ENCODE results near the gene CEP97.
"Not testable (repeated sequence)": the region's sequence is repeated elsewhere in the genome, so short reads cannot be mapped to it uniquely, and the experiment has no call there.

The CEP97 gene

GRCh38 chr3:101735833-101736232, 11.4 kb downstream of the CEP97 start (continued):
- TF ChIP-seq MZF1 (tag by site-specific recombination; IDR thresholded peaks at IDR 0.05; ENCODE audit: borderline replicate concordance) = no peak
- no peak for TF ChIP-seq REPIN1 (tag by site-specific recombination; IDR thresholded peaks at IDR 0.05; ENCODE audit: low read depth)

DNA sequence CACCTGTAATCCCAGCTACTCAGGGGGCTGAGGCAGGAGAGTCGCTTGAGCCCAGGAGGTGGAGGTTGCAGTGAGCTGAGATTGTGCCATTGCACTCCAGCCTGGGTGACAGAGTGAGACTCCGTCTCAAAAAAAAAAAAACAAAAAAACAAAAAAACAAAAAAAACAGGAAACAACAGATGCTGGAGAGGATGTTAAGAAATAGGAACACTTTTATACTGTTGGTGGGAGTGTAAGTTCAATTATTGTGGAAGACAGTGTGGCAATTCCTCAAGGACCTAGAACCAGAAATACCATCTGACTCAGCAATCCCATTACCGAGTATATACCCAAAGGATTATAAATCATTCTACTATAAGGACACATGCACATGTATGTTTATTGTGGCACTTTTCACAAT, 17.5 kb downstream of the CEP97 start:
- H3K27ac ChIP-seq (ENCODE audit: extremely low read depth, low read depth, low read length); H3K9me3 ChIP-seq (ENCODE audit: control insufficient read depth, insufficient read depth, low read depth, low read length); H3K36me3 ChIP-seq (ENCODE audit: control insufficient read depth in 2 of 2, insufficient read depth in 1 of 2, low read length in 2 of 2); H3K4me3 ChIP-seq (ENCODE audit: low read depth, low read length); H3K4me1 ChIP-seq (ENCODE audit: control insufficient read depth, insufficient read depth, low read length); CTCF ChIA-PET; POLR2A ChIA-PET: not testable (repeated sequence)

- CTCF ChIA-PET = no interaction called here
- Histone ChIP-seq H3K9me3 (ENCODE audit: control insufficient read depth, insufficient read depth, low read depth, low read length) (no peaks in the 10 kb centered on the region), H3K4me1 (ENCODE audit: control insufficient read depth, insufficient read depth, low read length) (no peaks in the 10 kb centered on the region), H3K4me3 (ENCODE audit: low read depth, low read length) (no peak overlapping the region), H3K27ac (ENCODE audit: extremely low read depth, low read depth, low read length) (no peak overlapping the region), H3K36me3 (ENCODE audit: control insufficient read depth in 2 of 2, insufficient read depth in 1 of 2, low read length in 2 of 2) (peaks cover 0 to 7% of the 10 kb centered on the region in 2 experiments; a peak in 2 of 3 replicates)
- POLR2A ChIA-PET = no interaction called here
- TF ChIP-seq, protein P1, sequence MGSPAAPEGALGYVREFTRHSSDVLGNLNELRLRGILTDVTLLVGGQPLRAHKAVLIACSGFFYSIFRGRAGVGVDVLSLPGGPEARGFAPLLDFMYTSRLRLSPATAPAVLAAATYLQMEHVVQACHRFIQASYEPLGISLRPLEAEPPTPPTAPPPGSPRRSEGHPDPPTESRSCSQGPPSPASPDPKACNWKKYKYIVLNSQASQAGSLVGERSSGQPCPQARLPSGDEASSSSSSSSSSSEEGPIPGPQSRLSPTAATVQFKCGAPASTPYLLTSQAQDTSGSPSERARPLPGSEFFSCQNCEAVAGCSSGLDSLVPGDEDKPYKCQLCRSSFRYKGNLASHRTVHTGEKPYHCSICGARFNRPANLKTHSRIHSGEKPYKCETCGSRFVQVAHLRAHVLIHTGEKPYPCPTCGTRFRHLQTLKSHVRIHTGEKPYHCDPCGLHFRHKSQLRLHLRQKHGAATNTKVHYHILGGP (tag by site-specific recombination; IDR thresholded peaks at IDR 0.05) = no peak
- no peak for TF ChIP-seq KLF10 (tag by site-specific recombination; IDR thresholded peaks at IDR 0.05)
- TF ChIP-seq ZNF302 (tag by site-specific recombination; IDR thresholded peaks at IDR 0.05; ENCODE audit: low read depth) = no peak
Observed at GRCh38 chr3:101744811-101745210, 20.4 kb downstream of the CEP97 start.

DNA sequence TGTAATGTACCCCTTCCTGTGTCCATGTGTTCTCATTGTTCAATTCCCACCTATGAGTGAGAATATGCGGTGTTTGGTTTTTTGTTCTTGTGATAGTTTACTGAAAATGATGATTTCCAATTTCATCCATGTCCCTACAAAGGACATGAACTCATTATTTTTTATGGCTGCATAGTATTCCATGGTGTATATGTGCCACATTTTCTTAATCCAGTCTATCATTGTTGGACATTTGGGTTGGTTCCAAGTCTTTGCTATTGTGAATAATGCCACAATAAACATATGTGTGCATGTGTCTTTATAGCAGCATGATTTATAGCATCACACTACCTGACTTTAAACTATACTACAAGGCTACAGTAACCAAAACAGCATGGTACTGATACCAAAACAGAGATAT, 21.5 kb downstream of the CEP97 start:
- CTCF ChIA-PET; H3K4me1 ChIP-seq (ENCODE audit: control insufficient read depth, insufficient read depth, low read length); H3K27ac ChIP-seq (ENCODE audit: extremely low read depth, low read depth, low read length); POLR2A ChIA-PET; H3K36me3 ChIP-seq (ENCODE audit: control insufficient read depth in 2 of 2, insufficient read depth in 1 of 2, low read length in 2 of 2); H3K4me3 ChIP-seq (ENCODE audit: low read depth, low read length); H3K9me3 ChIP-seq (ENCODE audit: control insufficient read depth, insufficient read depth, low read depth, low read length): not testable (repeated sequence)
- peak; percentile 77 for TF ChIP-seq ZNF146 (tag by site-specific recombination; IDR thresholded peaks at IDR 0.05)

- CTCF ChIA-PET; POLR2A ChIA-PET; H3K27ac ChIP-seq (ENCODE audit: extremely low read depth, low read depth, low read length); H3K4me3 ChIP-seq (ENCODE audit: low read depth, low read length); H3K4me1 ChIP-seq (ENCODE audit: control insufficient read depth, insufficient read depth, low read length); H3K9me3 ChIP-seq (ENCODE audit: control insufficient read depth, insufficient read depth, low read depth, low read length): not testable (repeated sequence)
- H3K36me3 ChIP-seq (ENCODE audit: control insufficient read depth in 2 of 2, insufficient read depth in 1 of 2, low read length in 2 of 2) = peaks cover 13 to 41% of the 10 kb centered on the region in 2 experiments
Observed at GRCh38 chr3:101753386-101754113, 29.1 kb downstream of the CEP97 start.

- peaks cover 13 to 71% of the 10 kb centered on the region in 2 experiments for H3K36me3 ChIP-seq (ENCODE audit: control insufficient read depth in 2 of 2, insufficient read depth in 1 of 2, low read length in 2 of 2)
- CTCF ChIA-PET = no interaction called here
Observed at GRCh38 chr3:101758224-101758623, 33.8 kb downstream of the CEP97 start.

More at GRCh38 chr3:101758224-101758623, 33.8 kb downstream of the CEP97 start:
- Histone ChIP-seq H3K27ac (ENCODE audit: extremely low read depth, low read depth, low read length) (no peak overlapping the region), H3K4me3 (ENCODE audit: low read depth, low read length) (no peak overlapping the region), H3K9me3 (ENCODE audit: control insufficient read depth, insufficient read depth, low read depth, low read length) (no peaks in the 10 kb centered on the region), H3K4me1 (ENCODE audit: control insufficient read depth, insufficient read depth, low read length) (no peaks in the 10 kb centered on the region)
- POLR2A ChIA-PET = no interaction called here
- TF ChIP-seq ZNF558 (tag by site-specific recombination; IDR thresholded peaks at IDR 0.05) (no peak), ZNF48 (tag by site-specific recombination; IDR thresholded peaks at IDR 0.05) (no peak), KLF16 (tag by site-specific recombination; IDR thresholded peaks at IDR 0.05) (no peak), ZNF324 (tag by site-specific recombination; IDR thresholded peaks at IDR 0.05) (no peak)

All from HEK293 (cell line).